ENCODE data around the gene MTHFS. TPM values are rescaled to one million over a fixed set of nuclear protein-coding genes. Genes with fewer than 3 reads are reported as not detected.

MTHFS gene
- total RNA-seq, 2 experiments from 2014 or later, result 36.1 to 48.5 TPM

- H3K36me3 Mint-ChIP-seq (ENCODE audit: low read depth), result no peaks in the 10 kb centered on the region
- H3K27me3 Mint-ChIP-seq, result no peaks in the 10 kb centered on the region
- no peak overlapping the region for H3K4me3 Mint-ChIP-seq
- ATAC-seq (no peak), DNase-seq (no peak)
- intact Hi-C loops (cut with DNase I, micrococcal nuclease), result no loop called here
- POLR2A ChIA-PET, result no interaction called here
- H3K9me3 Mint-ChIP-seq (ENCODE audit: low read depth), result no peaks in the 10 kb centered on the region
- CTCF ChIA-PET, result interaction anchor here (1.0 kb wide), 1 partner anchor 13 kb away, joined by 3 read pairs; no protein-coding TSS in a partner anchor
- H3K4me1 Mint-ChIP-seq, result no peaks in the 10 kb centered on the region
- no peak overlapping the region for H3K27ac Mint-ChIP-seq
Measured at GRCh38 chr15:79812541-79812940, 84.3 kb downstream of the MTHFS start.

DNA sequence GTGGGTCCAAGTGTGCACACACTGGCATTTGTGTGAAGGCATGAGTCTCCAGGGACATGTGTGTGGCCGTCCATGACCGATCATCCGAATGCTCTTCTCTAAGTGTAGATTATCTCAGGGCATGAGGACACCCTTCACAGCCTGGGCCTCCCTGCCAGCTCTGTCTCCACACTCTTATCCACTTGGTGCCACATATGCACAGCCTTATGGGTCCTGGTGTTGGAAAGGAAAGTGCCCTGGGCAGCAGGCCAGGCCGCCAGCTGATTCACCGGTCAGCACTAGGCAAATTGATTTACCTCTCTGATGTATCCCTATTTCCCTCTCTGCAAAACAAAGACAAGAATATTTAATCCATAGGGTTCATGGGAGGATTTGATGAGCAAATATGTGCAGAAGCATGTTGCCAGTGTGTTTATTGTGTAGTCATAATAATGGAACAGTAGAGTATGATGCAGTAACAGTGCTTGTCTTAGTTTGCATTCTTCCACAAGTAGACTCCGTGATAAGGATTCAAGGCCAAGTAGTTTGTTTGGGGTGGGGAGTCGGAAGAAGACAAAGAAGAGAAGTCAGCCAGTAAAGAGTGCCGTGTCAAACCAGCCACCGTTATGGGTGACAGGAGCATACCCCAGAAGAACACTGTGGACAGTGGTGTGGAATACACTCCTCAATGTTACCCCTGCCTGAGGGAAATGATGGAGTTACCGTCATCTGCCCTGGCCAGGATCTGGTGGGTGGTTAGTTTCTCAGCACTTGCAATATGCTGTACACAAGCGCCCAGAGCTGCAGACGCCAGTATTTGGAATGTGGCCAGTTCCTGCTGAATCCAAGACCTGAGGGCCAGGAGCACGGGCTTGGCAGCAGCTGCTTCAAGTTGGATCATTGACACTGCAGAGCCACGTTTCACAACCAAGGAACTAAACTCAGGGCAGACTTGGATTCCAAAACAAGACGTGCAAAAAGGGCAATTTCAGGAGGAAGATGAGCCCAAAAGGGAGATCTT is 85.1 kb downstream of the MTHFS start:
- no peaks in the 10 kb centered on the region for H3K9me3 Mint-ChIP-seq (ENCODE audit: low read depth)
- H3K4me3 Mint-ChIP-seq, result no peak overlapping the region
- POLR2A ChIA-PET, result no interaction called here

GRCh38 chr15:79804838-79805237 is 92.0 kb downstream of the MTHFS start:
- no peak for DNase-seq
- Mint-ChIP-seq H3K4me1 (no peaks in the 10 kb centered on the region), H3K27ac (no peak overlapping the region), H3K9me3 (ENCODE audit: low read depth) (no peaks in the 10 kb centered on the region), H3K4me3 (no peak overlapping the region), H3K36me3 (ENCODE audit: low read depth) (no peaks in the 10 kb centered on the region), H3K27me3 (peaks cover 3% of the 10 kb centered on the region)
- no peak for ATAC-seq
- POLR2A ChIA-PET, result no interaction called here
- CTCF ChIA-PET, result interaction anchor here (0.6 to 0.8 kb wide), 2 partner anchors 256 to 472 kb away, joined by 3 read pairs; no protein-coding TSS in a partner anchor
- intact Hi-C loops (cut with DNase I, micrococcal nuclease), result no loop called here

More for the DNA sequence above, 85.1 kb downstream of the MTHFS start:
- DNase-seq (no peak), ATAC-seq (no peak)
- Mint-ChIP-seq H3K4me1 (no peaks in the 10 kb centered on the region), H3K36me3 (ENCODE audit: low read depth) (no peaks in the 10 kb centered on the region), H3K27me3 (no peaks in the 10 kb centered on the region), H3K27ac (no peak overlapping the region)
- CTCF ChIA-PET, result no interaction called here
- intact Hi-C loops (cut with DNase I, micrococcal nuclease), result no loop called here

GRCh38 chr15:79798311-79798710 is 98.5 kb downstream of the MTHFS start:
- Mint-ChIP-seq H3K4me3 (no peak overlapping the region), H3K27me3 (no peaks in the 10 kb centered on the region), H3K9me3 (ENCODE audit: low read depth) (no peaks in the 10 kb centered on the region), H3K27ac (no peak overlapping the region), H3K36me3 (ENCODE audit: low read depth) (no peaks in the 10 kb centered on the region), H3K4me1 (no peaks in the 10 kb centered on the region)
- DNase-seq, result no peak
- intact Hi-C loops (cut with DNase I, micrococcal nuclease), result no loop called here
- no peak for ATAC-seq
- POLR2A ChIA-PET, result interaction anchor here (0.6 kb wide), 2 partner anchors 56 to 258 kb away, joined by 3 to 4 read pairs; no protein-coding TSS in a partner anchor
- CTCF ChIA-PET, result interaction anchor here (0.6 to 1.1 kb wide), 3 partner anchors 15 to 59 kb away, joined by 3 to 4 read pairs (median 3); no protein-coding TSS in a partner anchor

Other genes starting within 250 kb of the MTHFS start
- 100 to 1,000 TPM in 1 of 2 experiments, 10 to 100 TPM in 1; 82.2 to 103 TPM for gene BCL2A1, start 74.2 kb upstream of the MTHFS start, total RNA-seq
- gene ZFAND6, start 162.7 kb upstream of the MTHFS start, total RNA-seq, result 10 to 100 TPM; 30.2 to 37.2 TPM